Adipocyte (in vitro differentiated cells): ENCODE data around the gene SLC25A47.
A peak's percentile ranks its signal among the peaks of the same experiment; 100 is the strongest.
"Not testable (repeated sequence)": the region's sequence is repeated elsewhere in the genome, so short reads cannot be mapped to it uniquely, and the experiment has no call there.

Source experiments
- DNase-seq: peaks from one replicate; pipeline ENCODE4 v3.0.0-alpha.2; 2015; ENCODE audit warnings: low read depth
- H3K27me3 ChIP-seq: replicated peaks from 2 replicates; pipeline ENCODE4 v1.7.0; 2013; ENCODE audit warnings: mild to moderate bottlenecking, low read length, moderate library complexity; ENCODE audit not compliant: control insufficient read depth, insufficient read depth
- H3K36me3 ChIP-seq: 2 replicates; pipeline ENCODE4 v1.7.0; 2013; ENCODE audit warnings: low read length, mild to moderate bottlenecking, moderate library complexity; ENCODE audit not compliant: control insufficient read depth, insufficient read depth, severe bottlenecking
- H3K4me1 ChIP-seq: 2 replicates; pipeline ENCODE4 v1.7.0; 2013; ENCODE audit warnings: mild to moderate bottlenecking, low read length, moderate library complexity; ENCODE audit not compliant: control insufficient read depth, insufficient read depth
- H3K4me3 ChIP-seq: 2 replicates; pipeline ENCODE4 v1.7.0; 2013; ENCODE audit warnings: mild to moderate bottlenecking, low read length, moderate library complexity
- H3K9ac ChIP-seq: 2 replicates; pipeline ENCODE4 v1.7.0; 2013; ENCODE audit warnings: mild to moderate bottlenecking, low read length, moderate library complexity
- H3K9me3 ChIP-seq: 2 replicates; pipeline ENCODE4 v1.7.0; 2013; ENCODE audit warnings: mild to moderate bottlenecking, low read length, moderate library complexity; ENCODE audit not compliant: control insufficient read depth

The SLC25A47 gene

GRCh38 chr14:100291305-100292075 is 31.6 kb upstream of the SLC25A47 start:
- DNase-seq: no peak
- Histone ChIP-seq H3K9me3 (no peaks in the 10 kb centered on the region), H3K4me1 (peaks cover 36% of the 10 kb centered on the region), H3K4me3 (no peak overlapping the region), H3K36me3 (no peaks in the 10 kb centered on the region), H3K27me3 (no peaks in the 10 kb centered on the region), H3K9ac (no peak overlapping the region)

- H3K9me3 ChIP-seq: no peaks in the 10 kb centered on the region
- H3K9ac ChIP-seq: no peak overlapping the region
- H3K4me1 ChIP-seq: peaks cover 42% of the 10 kb centered on the region
- H3K36me3 ChIP-seq: no peaks in the 10 kb centered on the region
- no peak overlapping the region for H3K4me3 ChIP-seq
- no peaks in the 10 kb centered on the region for H3K27me3 ChIP-seq
- no peak for DNase-seq
Measured at GRCh38 chr14:100292301-100292775, 30.8 kb upstream of the SLC25A47 start.

- Histone ChIP-seq H3K27me3 (no peaks in the 10 kb centered on the region), H3K4me3 (no peak overlapping the region), H3K9ac (no peak overlapping the region), H3K9me3 (no peaks in the 10 kb centered on the region), H3K4me1 (peaks cover 48% of the 10 kb centered on the region), H3K36me3 (no peaks in the 10 kb centered on the region)
- DNase-seq: no peak
Measured at GRCh38 chr14:100292776-100293461, 30.2 kb upstream of the SLC25A47 start.

- Histone ChIP-seq H3K4me3 (peak overlapping the region; percentile 35), H3K9ac (peak overlapping the region; percentile 31), H3K9me3 (no peaks in the 10 kb centered on the region), H3K27me3 (no peaks in the 10 kb centered on the region), H3K36me3 (no peaks in the 10 kb centered on the region), H3K4me1 (peaks cover 47% of the 10 kb centered on the region)
- no peak for DNase-seq
Measured at GRCh38 chr14:100293497-100294212, 29.5 kb upstream of the SLC25A47 start.

GRCh38 chr14:100294213-100294962 is 28.8 kb upstream of the SLC25A47 start:
- Histone ChIP-seq H3K9me3 (no peaks in the 10 kb centered on the region), H3K4me1 (peaks cover 41% of the 10 kb centered on the region), H3K36me3 (no peaks in the 10 kb centered on the region), H3K4me3 (peak overlapping the region; percentile 35), H3K27me3 (no peaks in the 10 kb centered on the region), H3K9ac (peak overlapping the region; percentile 71)
- no peak for DNase-seq

- peaks cover 40% of the 10 kb centered on the region for H3K4me1 ChIP-seq
- no peaks in the 10 kb centered on the region for H3K27me3 ChIP-seq
- H3K9me3 ChIP-seq: no peaks in the 10 kb centered on the region
- H3K36me3 ChIP-seq: no peaks in the 10 kb centered on the region
- DNase-seq: no peak
- peak overlapping the region; percentile 71 for H3K9ac ChIP-seq
- no peak overlapping the region for H3K4me3 ChIP-seq
Measured at GRCh38 chr14:100294963-100295330, 28.2 kb upstream of the SLC25A47 start.

GRCh38 chr14:100295376-100296105 is 27.6 kb upstream of the SLC25A47 start:
- no peak for DNase-seq
- Histone ChIP-seq H3K27me3 (no peaks in the 10 kb centered on the region), H3K4me1 (peaks cover 34% of the 10 kb centered on the region), H3K4me3 (no peak overlapping the region), H3K36me3 (no peaks in the 10 kb centered on the region), H3K9me3 (no peaks in the 10 kb centered on the region), H3K9ac (no peak overlapping the region)

GRCh38 chr14:100296106-100296651 is 27.0 kb upstream of the SLC25A47 start:
- no peak overlapping the region for H3K4me3 ChIP-seq
- H3K27me3 ChIP-seq: no peaks in the 10 kb centered on the region
- no peaks in the 10 kb centered on the region for H3K9me3 ChIP-seq
- H3K9ac ChIP-seq: no peak overlapping the region
- DNase-seq: no peak
- peaks cover 34% of the 10 kb centered on the region for H3K4me1 ChIP-seq
- H3K36me3 ChIP-seq: no peaks in the 10 kb centered on the region

GRCh38 chr14:100296729-100297128 is 26.4 kb upstream of the SLC25A47 start:
- H3K36me3 ChIP-seq, DNase-seq, H3K9me3 ChIP-seq, H3K27me3 ChIP-seq: not testable (repeated sequence)
- Histone ChIP-seq H3K4me1 (peaks cover 34% of the 10 kb centered on the region), H3K4me3 (peak overlapping the region; percentile 35), H3K9ac (peak overlapping the region; percentile 73)
